Uterus (tissue), 4 donors: ENCODE results near the gene MIER3. TPM values are rescaled to one million over a fixed set of nuclear protein-coding genes. Genes with fewer than 3 reads are reported as not detected.

Experiments
- DNase-seq, 2 donors: peaks; one replicate each; pipeline ENCODE4 v3.0.0-alpha.2; 2019 to 2020
- H3K27ac ChIP-seq, 2 donors: fragments of 200-600 bp; sonication (generic); 1 replicate in 1 of 2; 2 replicates in 1 of 2; pipeline ENCODE4 v1.5.1; 2016 to 2018
- H3K27me3 ChIP-seq, 2 donors: fragments of 200-600 bp; sonication (generic); one replicate each; pipeline ENCODE4 v1.5.1; 2018 to 2019; ENCODE audit warnings: control low read depth in 1 of 2
- H3K36me3 ChIP-seq, 2 donors: fragments of 200-600 bp; sonication (generic); one replicate each; pipeline ENCODE4 v1.5.1; 2019; ENCODE audit warnings: control low read depth in 1 of 2
- H3K4me1 ChIP-seq, 2 donors: fragments of 200-600 bp; sonication (generic); one replicate each; pipeline ENCODE4 v1.5.1; 2018 to 2019; ENCODE audit warnings: control low read depth in 1 of 2
- H3K4me3 ChIP-seq, 2 donors: fragments of 200-600 bp; sonication (generic); 1 replicate in 1 of 2; 2 replicates in 1 of 2; pipeline ENCODE4 v1.5.1; 2018 to 2019; ENCODE audit warnings: mild to moderate bottlenecking in 1 of 2
- H3K9me3 ChIP-seq, 2 donors: fragments of 200-600 bp; sonication (generic); one replicate each; pipeline ENCODE4 v1.5.1; 2019; ENCODE audit warnings: control low read depth in 1 of 2
- POLR2A ChIP-seq, 2 donors: fragments of 450-650 bp; IDR thresholded peaks; one replicate each; pipeline ENCODE4 v1.6.1; 2016; ENCODE audit warnings: antibody characterized with exemption in 2 of 2, mild to moderate bottlenecking in 1 of 2, moderate library complexity in 1 of 2
- intact Hi-C: fragments of 100-400 bp; cut with DNase I; formaldehyde crosslinking; loops from one replicate; pipeline ENCODE4 v1.15.1; 2023; ENCODE audit warnings: low total_unique reads
- total RNA-seq, 4 donors: library from RNA; depleted of rRNA in 3 of 4; stranded (reverse); fragments of >200 nt in 3 of 4; gene quantifications; one replicate each; pipeline versions ENCODE4 v1.1.0 to v1.2.4, GENCODE V29; 2014 to 2023
- TF ChIP-seq, protein P1 (sequence below), 4 experiments: fragments of 200-600 bp in 2 of 4; fragments of 450-650 bp in 2 of 4; sonication (generic) in 2 of 4; IDR thresholded peaks; one replicate each; pipeline ENCODE4 v1.5.1; 2016 to 2019; ENCODE audit warnings: antibody characterized with exemption in 4 of 4, mild to moderate bottlenecking in 2 of 4, moderate library complexity in 1 of 4
- donor health status: DM: yes; HTN: yes; CAD: no.

The MIER3 gene
- total RNA-seq, 4 donors from 2014 or later, result 15.6 to 94.6 (median 29.7) TPM

DNA sequence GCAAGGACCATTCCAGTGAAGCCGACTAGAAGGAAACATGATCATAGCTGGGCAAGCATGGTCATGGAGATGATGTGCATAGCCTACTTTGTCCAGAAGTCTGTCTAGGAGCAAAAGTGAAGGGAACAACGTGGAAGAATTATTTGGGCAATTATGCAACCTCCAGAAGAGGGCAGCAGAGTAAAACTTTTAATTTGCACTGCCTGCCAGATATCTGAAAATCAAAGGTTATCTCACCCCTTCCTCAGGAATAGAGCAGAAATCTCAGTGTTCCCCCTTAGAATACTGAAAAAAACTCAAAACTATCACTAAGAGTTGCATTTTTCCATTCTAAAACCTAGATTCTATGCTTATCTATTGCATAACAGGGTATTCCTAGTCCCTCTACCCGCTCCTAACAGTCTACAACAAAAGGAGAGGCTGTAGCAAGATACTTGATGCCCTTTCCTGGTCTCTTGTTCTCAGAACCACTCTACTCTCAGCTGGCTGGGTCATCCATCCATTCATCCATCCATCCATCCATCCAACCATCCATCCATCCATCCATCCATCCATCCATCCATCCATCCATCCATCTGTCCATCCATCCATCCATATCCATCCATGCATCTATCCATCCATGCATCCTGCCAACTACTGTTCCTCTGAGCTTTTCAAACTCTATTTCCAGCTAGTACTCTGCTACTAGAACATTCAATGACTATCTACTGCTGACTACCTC is 50.9 kb downstream of the MIER3 start:
- peak in 1 of 2 donors; percentile 24 for DNase-seq
- no peaks in the 10 kb centered on the region for H3K4me1 ChIP-seq
- intact Hi-C loops, result loop anchor here (5.0 kb wide), 1 partner anchor 321 kb away; no protein-coding TSS in a partner anchor
- TF ChIP-seq, protein P1, sequence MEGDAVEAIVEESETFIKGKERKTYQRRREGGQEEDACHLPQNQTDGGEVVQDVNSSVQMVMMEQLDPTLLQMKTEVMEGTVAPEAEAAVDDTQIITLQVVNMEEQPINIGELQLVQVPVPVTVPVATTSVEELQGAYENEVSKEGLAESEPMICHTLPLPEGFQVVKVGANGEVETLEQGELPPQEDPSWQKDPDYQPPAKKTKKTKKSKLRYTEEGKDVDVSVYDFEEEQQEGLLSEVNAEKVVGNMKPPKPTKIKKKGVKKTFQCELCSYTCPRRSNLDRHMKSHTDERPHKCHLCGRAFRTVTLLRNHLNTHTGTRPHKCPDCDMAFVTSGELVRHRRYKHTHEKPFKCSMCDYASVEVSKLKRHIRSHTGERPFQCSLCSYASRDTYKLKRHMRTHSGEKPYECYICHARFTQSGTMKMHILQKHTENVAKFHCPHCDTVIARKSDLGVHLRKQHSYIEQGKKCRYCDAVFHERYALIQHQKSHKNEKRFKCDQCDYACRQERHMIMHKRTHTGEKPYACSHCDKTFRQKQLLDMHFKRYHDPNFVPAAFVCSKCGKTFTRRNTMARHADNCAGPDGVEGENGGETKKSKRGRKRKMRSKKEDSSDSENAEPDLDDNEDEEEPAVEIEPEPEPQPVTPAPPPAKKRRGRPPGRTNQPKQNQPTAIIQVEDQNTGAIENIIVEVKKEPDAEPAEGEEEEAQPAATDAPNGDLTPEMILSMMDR (IDR thresholded peaks at IDR 0.05), result peak; percentile 51 to 71 (median 61)
- no peak for TF ChIP-seq POLR2A (IDR thresholded peaks at IDR 0.05)
- no peak overlapping the region for H3K4me3 ChIP-seq
- no peaks in the 10 kb centered on the region for H3K9me3 ChIP-seq
- no peak overlapping the region for H3K27ac ChIP-seq
- H3K36me3 ChIP-seq, result no peaks in the 10 kb centered on the region
- no peaks in the 10 kb centered on the region for H3K27me3 ChIP-seq

DNA sequence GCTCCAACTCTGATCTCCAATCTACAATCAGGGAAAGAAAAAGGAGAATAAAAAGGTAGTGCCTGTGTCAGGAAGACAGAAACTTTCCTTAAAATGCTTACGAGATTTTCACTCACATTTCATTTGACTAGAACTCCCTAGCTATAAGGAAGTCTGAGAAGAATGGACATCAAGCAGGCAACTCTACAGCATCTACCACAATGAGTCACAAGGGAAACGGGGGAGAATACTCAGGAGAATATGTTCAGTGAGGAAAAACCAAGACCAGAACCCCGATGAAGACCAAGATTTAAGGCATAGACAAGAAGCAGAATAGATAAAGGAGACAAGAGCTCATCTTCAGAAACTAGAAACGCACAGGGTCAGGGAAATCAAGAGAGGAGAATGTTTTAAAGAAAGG is 51.5 kb downstream of the MIER3 start:
- TF ChIP-seq, protein P1 (IDR thresholded peaks at IDR 0.05), result no peak
- TF ChIP-seq POLR2A (IDR thresholded peaks at IDR 0.05), result no peak
- intact Hi-C loops, result loop anchor here (5.0 kb wide), 1 partner anchor 322 kb away; no protein-coding TSS in a partner anchor

DNA sequence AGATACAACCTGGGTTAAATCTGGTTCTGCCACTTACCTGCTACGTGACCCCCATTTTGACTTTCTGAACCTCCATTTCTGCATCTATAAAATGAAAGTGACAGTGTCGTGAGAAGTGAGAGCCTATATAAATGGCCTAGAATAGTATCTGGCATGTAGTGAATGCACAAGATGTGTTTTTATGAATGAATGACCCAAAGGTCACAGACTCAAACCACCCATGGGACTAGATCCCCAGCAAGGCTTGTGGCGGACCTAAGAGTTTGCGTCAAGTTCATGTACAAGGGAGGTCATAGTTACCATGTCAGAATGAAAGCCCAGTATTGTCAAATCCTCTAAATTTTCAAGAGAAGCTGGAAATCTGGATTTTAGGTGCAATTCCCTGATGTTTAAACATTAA is 53.7 kb downstream of the MIER3 start:
- no peaks in the 10 kb centered on the region for H3K36me3 ChIP-seq
- intact Hi-C loops, result no loop called here
- H3K9me3 ChIP-seq, result no peaks in the 10 kb centered on the region
- H3K27ac ChIP-seq, result no peak overlapping the region
- H3K27me3 ChIP-seq, result no peaks in the 10 kb centered on the region
- no peak for DNase-seq
- H3K4me3 ChIP-seq, result no peak overlapping the region
- H3K4me1 ChIP-seq, result no peaks in the 10 kb centered on the region
- TF ChIP-seq, protein P1 (IDR thresholded peaks at IDR 0.05), result no peak
- no peak for TF ChIP-seq POLR2A (IDR thresholded peaks at IDR 0.05)

More for the DNA sequence above, 51.5 kb downstream of the MIER3 start:
- no peak overlapping the region for H3K27ac ChIP-seq
- H3K27me3 ChIP-seq, result no peaks in the 10 kb centered on the region
- H3K36me3 ChIP-seq, result no peaks in the 10 kb centered on the region
- H3K4me1 ChIP-seq, result no peaks in the 10 kb centered on the region
- no peak for DNase-seq
- H3K4me3 ChIP-seq, result no peak overlapping the region
- no peaks in the 10 kb centered on the region for H3K9me3 ChIP-seq

DNA sequence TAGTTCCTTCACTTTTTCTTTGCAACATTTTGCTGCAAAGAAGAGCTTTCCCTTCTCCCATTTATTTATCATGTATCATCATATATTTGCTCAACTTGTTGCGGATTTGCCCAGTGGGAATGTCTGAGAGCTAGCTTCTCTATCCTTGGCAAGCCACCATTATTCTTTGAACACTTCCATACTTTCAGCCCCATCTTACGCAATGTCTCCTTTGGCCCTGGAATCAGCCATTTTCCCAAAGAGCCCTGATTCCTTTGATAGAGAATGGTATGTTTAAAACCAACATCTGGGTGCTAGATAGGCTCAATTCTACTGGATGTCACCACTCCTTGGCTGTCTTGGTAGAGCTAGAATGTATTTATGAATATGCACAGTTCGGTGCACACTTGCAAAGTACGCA is 55.2 kb downstream of the MIER3 start:
- DNase-seq, result no peak
- H3K4me1 ChIP-seq, result no peaks in the 10 kb centered on the region
- no peak overlapping the region for H3K4me3 ChIP-seq
- no peaks in the 10 kb centered on the region for H3K9me3 ChIP-seq
- H3K27me3 ChIP-seq, result no peaks in the 10 kb centered on the region
- TF ChIP-seq POLR2A (IDR thresholded peaks at IDR 0.05), result no peak
- TF ChIP-seq, protein P1 (IDR thresholded peaks at IDR 0.05), result no peak
- H3K36me3 ChIP-seq, result no peaks in the 10 kb centered on the region
- intact Hi-C loops, result no loop called here
- H3K27ac ChIP-seq, result no peak overlapping the region

DNA sequence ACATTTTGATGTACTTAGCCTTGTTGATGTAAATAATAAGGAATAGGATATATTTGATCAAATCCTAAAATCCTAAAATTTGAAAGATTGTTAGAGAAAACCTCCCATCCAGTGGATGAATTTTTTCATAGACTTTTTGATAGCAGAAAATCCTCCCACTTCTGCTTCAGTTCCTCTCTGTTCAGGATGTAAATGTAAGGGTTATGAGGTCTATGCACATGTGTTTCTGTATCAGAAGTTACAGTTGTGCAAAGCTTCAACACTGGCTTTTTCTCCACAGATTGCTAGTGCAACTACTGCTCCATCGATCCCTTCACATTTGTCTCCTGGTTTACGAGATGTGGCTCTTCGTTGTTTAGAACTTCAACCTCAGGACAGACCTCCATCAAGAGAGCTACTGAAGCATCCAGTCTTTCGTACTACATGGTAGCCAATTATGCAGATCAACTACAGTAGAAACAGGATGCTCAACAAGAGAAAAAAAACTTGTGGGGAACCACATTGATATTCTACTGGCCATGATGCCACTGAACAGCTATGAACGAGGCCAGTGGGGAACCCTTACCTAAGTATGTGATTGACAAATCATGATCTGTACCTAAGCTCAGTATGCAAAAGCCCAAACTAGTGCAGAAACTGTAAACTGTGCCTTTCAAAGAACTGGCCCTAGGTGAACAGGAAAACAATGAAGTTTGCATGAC is 58.5 kb downstream of the MIER3 start:
- Histone ChIP-seq H3K27me3 (no peaks in the 10 kb centered on the region), H3K4me3 (no peak overlapping the region), H3K27ac (no peak overlapping the region), H3K36me3 (no peaks in the 10 kb centered on the region), H3K4me1 (no peaks in the 10 kb centered on the region), H3K9me3 (no peaks in the 10 kb centered on the region)
- intact Hi-C loops, result no loop called here
- TF ChIP-seq, protein P1 (IDR thresholded peaks at IDR 0.05), result no peak
- no peak for TF ChIP-seq POLR2A (IDR thresholded peaks at IDR 0.05)
- no peak for DNase-seq
